GM04504 (cell line): ENCODE measurements around the gene TMOD2.

Experiments used
- DNase-seq: peaks from one replicate; pipeline ENCODE4 v3.0.0-alpha.2; 2012; ENCODE audit warnings: low read depth

TMOD2 gene

DNA sequence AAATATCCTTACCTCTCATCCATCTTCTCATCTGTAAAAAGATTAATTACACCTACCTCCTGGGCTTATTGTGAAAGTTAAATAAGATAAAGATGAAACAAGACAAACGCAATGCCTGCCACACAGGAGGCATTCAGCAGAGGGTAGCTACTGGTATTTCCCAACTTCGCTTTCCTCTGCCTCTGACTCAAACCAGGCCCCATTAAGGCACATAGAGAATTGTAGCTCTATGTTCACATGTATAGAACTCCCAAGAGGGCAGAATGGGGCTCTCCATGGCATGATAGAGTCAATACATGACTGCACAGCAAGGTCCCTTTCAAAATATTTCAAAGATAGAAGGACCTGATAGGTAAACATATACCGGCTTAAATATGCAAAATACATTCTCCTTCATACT, 15.3 kb upstream of the TMOD2 start:
- no peak for DNase-seq

DNA sequence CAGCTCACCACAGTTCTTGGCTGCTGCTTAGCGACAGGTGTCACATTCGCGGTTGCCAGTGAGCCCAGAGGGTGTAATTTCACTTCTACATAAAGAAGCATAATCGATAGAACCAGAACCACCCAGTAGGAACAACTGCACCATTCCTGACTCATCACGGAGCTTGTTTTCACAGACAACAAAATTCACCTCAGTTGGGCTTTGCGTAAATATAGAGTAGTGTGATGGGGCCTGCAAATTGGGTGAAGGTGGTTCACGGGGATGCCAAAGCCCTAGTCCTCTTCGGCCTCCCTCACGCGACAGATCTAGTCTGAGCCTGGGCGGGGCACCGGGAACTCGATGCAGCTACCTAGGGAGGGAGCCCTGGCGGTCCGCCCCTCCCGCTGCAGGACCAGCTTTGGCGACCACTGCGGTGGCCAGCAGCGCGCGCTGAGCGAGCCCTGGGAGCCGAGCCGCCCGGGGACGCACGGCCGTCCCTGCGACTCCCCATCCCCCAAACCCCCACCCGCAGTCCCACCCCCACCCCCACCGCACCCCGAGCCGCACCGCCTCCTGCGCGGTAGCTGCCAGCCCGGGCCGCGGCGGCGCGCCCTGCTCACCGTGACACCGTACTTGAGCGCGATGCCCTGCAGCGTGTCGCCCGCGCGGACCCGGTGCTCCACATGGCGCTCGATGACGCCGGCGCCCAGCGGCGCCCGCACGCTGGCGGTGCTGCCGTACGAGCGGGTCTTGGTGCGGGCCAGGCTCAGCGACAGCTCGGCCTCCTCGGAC, 14.5 kb upstream of the TMOD2 start:
- no peak for DNase-seq

DNA sequence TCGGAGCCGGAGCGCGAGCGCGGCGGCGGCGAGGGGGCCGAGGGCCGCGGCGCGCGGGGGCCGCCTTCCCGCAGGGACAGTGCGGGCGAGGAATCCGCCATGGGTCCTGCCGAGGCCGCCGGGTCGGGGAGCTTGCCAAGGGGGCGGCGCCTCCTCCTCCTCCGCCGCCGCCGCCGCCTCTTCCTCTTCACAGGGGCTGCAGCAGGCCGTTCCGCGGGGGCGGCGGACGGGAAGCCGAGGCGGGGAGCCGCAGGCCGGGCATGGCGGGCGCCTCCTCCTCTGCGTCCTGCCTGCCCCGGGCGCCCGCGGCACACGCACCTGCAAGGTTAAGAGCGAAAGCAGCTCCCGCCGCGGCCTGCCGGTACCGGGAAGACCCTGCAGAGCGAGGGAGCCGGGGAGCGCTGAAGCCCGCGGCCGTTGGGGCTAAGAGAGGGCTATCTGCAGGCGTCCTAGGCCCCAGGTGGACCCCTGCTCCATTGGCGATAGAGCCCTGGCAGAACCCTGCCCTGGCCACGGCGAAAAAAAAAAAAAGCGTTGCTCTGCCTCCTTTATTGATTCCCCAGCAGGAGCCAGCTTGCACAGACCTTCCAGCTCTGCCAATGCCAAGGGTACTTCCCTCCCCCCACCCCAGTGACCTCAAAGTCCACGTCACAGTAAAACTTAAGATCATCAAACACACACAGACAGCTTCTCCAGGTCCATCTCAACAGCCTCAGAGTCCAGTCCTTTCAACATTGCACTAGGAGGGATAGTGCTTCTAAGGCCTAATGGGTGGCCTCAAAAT, 13.7 kb upstream of the TMOD2 start, which contains the start of gene LYSMD2:
Gene LYSMD2, minus strand, starts transcription at position 134 of the 784 bp plus-strand sequence. Its CDS starts 33 bp downstream, at position 101.
- DNase-seq: no peak

DNA sequence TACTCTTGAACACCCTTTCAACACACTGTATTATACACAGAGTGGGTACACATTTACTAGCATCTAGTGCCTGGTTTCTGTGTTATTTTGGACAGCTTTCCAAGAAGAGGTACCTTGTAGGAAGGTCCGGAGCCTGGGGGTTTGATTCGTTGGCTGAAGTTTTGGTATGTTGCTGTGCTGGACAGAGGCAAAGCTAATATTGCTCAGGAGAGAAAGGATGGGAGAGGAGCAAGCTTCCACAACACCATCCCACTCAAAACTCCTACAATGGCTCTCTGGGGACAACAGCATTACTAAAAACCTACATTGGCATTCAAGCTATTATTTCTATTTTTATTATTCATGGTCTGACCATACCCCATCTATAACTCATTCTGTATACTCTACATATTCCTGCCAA, 12.8 kb upstream of the TMOD2 start:
- DNase-seq: no peak

DNA sequence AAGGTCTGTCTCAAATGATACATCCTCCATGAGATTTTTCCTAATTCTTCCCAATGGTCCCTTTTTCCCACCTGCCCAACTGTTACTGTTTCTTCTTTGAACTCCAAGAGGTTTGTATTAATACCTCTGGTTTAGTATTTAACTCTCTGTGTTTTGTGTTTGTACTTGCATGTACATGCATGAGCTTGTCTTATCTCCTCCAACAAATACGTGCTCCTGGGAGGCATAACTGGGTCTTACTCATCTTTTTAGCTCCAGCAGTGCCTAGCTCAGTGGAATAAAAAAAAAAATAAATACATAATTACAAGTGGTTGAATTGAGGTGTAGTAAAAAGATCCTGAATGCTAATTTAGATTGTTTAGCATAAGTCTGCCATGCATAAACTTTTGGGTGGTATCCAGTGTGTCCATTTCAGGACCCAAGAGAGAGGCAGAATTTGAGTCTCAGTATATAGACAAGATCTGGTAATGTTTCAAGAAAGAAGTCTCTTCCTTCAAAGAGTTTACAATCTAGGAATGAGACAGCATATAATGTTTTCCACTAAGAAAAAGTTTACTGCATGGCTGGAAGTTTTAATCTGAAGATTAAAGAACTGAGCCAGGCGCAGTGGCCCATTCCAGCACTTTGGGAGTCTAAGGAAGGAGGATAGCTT, 12.2 kb upstream of the TMOD2 start:
- DNase-seq: no peak

DNA sequence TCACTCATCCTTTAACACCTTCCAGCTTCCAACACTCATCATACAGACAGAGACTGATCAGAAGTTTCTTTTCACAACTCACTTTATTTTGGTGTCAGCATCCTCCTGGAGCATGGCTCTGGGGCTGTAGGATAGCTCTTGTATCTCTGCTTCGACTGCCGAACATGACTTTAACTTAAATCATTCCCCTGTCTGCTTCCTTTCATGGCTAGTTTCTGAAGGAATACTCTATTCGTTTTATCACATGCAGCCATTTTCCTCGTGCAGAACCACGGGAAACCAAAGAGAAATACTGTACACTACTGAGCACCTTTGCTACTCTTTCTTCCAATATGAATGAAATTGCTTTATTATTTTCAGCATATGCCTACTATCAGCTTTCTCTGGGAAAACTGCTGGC, 2.1 kb upstream of the TMOD2 start:
- no peak for DNase-seq

DNA sequence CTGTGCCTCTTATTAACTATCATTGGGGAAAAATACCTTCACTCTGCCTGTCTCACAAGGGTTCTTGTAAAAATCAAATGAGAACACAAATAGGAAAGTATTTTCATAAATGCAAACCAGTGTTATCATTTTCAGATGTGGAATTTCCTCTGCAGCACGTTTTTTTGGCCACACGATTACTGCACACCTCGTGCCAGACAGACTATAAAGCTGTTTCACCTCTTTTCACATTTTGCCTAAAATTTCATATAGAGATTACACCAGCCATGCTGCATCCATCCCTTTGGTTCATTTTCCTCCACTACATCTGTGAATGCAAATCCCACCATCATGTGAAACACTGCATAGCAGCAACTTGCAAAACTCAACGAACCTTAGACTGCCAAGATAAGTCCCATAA, 1.2 kb upstream of the TMOD2 start:
- no peak for DNase-seq

DNA sequence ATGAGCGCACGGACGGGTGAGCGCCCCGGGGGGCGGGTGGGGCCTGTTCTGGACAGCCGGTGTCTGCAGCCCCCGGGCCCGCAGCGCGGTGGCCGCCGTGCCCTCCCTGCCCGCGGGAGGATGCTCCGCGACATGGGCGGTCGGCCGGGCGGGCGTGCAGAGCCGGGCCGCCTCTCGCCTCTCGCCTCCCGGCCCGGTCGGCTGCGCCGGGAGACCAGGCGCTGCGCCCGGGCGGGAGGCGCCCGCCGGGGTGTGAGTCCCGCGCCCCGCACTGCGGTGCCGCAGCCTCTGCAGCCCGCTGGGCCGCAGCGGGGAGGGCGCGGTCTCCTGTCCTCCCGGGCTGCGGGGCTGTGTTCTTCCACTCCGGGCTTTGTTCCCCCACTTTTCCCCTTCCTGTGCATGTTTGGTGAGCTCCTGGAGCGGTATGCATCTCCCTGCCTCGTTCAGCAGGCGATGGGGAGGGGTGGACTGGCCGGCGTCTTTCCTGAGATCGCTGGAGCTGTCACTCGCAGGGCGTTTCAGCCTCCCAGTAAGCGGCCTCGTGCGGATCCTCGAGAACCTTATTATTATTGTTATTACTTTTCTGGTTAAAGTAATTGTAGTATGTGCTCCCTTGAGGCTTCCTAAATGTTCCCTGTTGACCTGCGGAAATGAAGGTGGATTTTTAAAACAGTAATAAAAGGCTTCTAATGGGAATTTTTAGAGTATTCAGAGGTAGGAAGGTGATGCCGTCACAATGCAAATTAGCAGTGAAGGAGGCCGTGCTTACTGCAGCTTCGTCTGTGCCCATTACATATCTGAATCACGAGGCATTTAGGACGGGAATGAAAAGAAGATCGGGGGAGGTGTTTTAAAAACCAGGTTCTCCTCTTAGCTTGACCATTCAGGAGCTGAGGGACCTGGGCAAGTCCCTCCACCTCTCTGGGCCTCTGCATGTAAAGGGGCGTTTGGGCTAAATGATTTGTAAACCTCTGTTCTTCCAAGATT, 593 bp downstream of the TMOD2 start:
- DNase-seq: no peak

DNA sequence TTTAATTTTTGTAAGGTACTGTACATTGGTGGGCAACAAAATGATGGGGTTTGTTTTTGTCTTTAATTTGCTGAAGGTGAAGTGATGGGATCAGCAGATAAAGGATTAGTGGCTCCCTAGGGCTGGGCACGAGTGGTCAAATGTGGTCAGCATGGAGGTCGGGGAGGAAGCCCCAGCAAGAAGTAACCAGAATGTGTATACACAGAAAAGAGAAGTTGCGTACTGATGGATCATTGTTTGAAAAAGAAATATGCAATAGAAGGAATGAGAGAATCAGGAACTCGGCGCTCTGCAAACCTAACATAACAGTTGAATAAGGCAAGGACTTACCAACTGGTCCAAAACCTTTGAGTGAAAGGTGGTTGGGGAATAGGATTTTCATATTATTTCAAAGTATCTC, 1.5 kb downstream of the TMOD2 start:
- DNase-seq: no peak

DNA sequence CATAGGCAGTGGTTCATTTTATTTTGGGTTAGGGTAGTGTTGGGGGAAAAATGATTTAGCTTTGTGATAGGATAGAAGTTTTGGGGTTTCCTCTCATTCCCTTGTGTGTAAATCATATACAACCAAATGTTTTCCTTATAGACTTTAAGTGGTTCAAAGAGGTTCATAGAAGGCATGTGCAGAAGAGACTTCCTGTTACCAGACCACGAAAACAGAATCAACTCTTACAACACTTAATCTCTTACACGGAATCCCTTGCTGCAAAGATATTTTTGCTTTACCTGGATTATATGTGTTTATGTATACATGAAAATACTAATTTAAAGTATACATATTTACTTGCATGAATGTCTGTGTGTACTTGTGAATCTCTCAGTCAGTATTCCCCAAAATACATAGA, 2.9 kb downstream of the TMOD2 start:
- no peak for DNase-seq

DNA sequence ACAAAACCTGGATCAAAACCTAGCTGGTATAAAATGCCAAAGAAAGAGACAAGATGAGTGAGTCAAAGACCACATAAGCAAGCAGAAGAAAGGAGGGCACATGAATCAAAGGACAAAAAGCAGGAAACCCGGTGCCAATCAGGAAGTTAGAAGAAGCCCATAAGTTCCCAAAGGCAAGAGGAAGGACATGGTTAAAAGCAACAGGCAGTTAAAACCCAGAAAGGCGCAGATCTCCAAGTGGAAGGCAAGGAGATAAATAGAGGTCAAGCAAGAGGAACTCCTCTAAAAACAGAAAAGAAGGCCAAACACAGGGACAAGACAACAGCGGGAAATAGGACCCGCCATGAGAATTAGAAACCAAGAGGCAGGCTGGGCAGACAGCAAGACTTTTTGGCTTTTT, 4.4 kb downstream of the TMOD2 start:
- no peak for DNase-seq

DNA sequence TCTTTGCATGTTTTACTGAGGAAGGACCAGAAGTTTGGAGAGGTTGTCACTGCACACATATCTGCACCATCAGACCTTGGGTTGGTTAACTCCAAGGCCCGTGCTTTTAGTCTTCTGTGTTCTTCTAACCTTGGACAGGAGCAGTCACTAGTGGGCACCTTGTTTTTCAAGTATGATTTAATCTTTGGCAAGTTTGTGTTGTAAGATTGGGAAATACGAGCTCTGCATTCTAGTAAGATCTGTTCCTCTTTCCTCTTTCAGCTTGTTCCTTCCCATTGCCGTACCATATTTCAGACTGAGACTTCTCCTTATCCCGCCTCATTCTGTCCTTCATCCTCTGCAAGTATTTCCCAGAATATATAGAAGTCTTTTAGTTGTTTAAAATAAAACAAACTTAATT, 5.1 kb downstream of the TMOD2 start:
- no peak for DNase-seq

DNA sequence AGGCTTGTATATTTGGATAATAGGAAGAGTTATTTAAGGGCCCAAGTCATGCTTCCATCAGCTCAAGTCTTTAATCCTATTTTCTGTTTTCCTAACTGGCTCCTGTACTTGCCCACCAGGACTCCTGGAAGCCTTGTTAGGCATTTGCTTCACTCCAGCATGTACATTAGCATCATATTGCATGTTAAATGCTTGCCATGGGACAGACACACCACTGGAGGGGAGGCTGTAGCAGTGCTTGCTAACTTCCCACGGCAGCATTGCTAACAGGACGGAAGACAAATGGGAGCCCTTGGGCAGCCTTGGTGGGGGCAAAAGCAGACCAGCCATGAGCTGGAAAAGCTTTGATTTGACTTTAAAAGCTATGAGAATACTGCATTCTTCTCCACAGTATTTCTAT, 6.1 kb downstream of the TMOD2 start:
- no peak for DNase-seq

DNA sequence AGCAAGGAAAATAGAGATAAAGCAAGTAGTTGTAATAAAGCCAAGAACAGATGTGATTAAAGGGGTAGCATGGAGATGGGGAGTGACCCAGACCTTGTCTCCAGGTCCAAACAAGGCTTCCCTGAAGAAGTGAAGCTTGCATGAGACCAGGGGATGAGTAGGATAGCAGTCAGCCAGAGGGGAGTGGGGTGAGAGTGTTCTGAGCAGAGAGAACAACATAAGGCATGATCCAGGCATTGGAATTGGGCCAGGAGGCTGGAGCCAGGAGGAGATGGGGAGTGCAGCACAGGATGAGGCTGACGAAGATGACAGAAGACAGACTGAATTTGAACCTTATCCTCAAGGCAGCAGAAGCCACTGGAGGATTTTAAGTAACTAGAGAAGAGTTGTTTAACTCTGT, 7.2 kb downstream of the TMOD2 start:
- DNase-seq: peak; percentile 63

DNA sequence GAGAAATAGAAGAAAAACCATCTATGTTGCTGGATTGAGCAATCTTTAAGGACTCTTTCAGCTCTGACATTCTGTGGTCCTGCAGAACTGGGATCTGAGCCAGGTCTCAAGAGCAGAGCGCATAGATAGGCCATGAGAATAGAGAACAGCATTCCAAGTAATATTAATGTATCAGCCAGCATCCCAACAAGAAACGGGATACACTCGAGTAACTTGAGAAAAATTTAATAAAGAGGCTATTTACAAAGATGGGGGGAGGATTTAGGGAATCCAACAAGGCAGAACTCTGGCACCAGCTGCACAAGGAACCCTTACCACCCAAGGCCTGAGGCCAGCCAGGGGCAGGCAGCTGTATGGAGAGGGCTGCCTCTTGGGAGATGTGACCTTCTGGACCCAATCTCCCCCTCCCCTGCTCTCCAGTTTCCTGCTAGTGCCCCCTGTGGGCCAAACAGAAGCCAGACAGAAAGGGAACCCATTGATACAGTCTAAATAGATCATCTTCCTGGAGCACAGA, 8.2 kb downstream of the TMOD2 start:
- peak; percentile 90 for DNase-seq

DNA sequence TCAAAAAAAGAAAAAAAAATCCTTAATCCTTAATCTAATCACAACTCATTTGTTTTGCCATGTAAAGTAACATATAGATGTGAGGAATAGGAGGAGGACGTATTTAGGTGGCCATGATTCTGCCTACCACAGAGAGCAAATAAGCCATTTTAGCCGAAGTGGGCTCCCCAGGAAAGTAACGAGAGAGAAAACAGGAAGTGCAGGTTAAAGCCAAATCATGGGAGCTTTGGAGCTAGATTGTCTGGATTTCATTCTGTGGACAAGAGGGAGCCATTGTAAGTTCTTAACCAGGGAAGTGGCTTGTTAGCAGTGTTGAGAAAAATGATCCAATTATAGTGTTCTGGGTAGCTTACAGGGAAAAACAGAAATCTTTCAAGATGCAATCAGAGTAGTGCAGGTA, 9.4 kb downstream of the TMOD2 start:
- DNase-seq: no peak

DNA sequence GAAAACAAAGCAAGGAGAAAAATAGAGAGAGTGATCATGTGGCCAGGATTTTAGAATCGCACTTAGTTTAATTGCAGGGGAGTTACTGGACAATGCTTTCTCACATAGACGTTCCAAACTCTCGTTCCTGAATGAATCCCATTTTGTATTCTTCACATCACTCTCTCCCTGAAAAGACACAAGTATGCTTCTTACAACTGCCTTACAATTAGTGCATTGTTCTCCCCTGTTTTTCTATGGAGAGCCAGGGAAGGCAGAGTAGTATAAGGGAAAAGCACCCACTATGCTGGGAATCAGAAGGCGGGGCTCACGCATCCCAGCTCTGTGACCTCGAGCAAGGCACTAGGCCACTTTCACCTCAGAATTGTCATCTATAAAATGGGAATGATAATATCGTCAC, 14.4 kb downstream of the TMOD2 start:
- DNase-seq: no peak

DNA sequence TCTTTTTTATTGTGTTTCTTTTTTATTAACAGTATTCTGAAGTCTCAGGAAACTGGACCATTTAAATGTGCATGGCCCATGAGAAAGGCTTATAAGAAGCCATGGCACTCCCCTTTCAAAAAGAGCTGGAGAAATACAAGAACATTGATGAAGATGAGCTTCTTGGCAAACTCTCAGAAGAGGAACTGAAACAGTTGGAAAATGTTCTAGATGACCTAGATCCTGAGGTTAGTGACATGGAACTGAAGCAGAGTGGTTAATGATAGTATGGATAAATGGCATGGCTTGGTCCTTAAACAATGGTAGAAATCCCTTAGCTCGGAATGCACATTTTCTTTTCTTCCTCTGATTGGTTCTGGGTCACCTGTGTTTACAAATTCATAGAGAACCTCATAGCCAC, 14.9 kb downstream of the TMOD2 start:
- DNase-seq: no peak

DNA sequence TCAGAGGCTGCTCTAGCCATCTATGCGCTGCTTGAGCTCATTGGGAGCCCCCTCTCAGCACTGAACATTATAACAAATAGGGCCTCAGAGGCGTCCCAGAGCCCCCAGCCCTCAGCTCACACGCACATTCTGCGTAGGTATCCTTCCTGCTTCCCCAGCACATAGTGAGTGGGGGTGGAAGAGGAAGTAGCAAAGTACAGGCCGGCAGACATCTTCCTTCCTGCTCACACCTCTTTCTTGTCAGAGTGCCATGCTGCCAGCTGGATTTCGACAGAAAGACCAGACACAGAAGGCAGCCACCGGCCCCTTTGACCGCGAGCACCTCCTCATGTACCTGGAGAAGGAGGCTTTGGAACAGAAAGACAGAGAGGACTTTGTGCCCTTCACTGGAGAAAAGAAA, 16.6 kb downstream of the TMOD2 start:
- DNase-seq: no peak

DNA sequence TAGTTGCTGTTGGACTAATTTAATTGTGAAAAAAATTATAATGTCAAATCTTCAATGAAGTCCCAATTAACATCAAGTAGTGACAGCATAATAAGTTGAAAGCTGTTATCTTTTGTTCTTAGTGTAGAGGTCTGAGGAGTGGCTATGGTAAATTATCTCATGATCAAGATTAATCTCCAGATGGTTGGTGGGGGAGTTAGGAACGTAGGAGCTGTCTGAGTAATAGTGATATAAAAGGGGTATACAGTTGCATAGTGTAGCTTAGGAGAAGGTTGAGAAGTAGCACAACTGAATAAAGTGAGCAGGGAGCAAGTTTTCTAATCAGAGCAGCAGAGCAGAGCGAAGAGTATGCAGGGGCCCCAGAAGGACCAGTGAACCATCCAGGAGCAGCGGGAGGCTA, 19.5 kb downstream of the TMOD2 start:
- no peak for DNase-seq

DNA sequence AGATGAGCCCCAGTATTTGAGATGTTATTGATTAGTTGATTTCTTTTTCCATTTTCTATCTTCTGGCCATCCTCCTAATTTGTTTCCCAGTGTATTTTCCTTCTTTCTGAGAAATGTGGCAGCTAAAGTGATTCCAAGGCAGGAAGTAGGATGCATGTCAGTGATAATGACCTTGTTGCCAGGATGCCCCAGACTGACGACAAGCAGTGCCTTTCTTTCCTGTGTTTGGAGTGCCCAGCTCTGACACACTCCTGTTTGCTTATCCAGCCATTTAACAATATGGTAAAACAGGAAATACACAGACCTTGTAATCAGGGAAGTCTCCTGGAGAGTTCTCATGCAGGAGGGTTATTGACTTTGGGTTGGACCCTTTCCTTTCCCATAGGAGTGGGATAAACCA, 20.4 kb downstream of the TMOD2 start:
- DNase-seq: no peak

DNA sequence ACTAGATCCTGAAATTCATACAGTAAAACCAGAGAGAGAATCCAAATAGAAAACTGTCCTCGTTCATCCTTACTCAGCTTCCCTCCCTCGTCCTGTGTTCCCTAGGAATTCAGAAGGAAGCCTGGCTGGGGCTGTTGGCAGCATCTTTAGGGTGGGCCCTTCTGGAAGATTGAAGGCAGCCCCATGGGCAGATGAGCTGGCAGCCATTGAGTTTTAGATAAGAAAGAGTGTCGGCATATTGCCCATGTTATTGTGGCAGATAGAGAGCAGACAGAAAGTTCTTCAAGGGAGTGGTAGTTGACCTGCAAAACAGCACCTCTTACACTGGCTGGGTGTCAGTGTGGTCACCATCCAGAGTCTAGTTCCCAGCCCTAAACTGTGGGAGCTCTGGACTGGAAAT, 23.5 kb downstream of the TMOD2 start:
- DNase-seq: no peak
